ENCODE measurements around the gene SLC39A5.

Gene SLC39A5

DNA sequence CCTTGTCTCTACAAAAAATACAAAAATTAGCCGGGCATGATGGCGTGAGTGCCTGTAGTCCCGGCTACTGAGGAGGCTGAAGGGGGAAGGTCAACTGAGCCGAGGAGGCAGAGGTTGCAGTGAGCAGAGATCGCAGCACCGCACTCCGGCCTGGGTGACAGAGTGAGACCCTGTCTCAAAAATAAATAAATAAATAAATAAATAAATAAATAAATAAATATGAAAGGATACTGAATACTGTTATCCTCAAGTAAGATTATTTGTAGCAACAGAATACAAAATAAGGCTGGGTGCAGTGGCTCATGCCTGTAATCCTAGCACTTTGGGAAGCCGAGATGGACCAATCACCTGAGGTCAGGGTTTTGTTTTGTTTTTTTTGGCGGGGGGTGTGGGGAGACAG, 10.0 kb upstream of the SLC39A5 start:
- Histone ChIP-seq H3K9me3 (ENCODE audit: insufficient read depth, low read depth, low read length) (no peaks in the 10 kb centered on the region), H3K27ac (ENCODE audit: low read depth, low read length) (no peak overlapping the region), H3K36me3 (ENCODE audit: insufficient read depth, low read length) (peaks cover 15% of the 10 kb centered on the region), H3K9ac (ENCODE audit: low read depth, low read length) (no peak overlapping the region), H3K4me1 (ENCODE audit: insufficient read depth, low read length) (peaks cover 13% of the 10 kb centered on the region), H3K4me3 (ENCODE audit: low read length) (no peak overlapping the region), H3K27me3 (ENCODE audit: insufficient read depth, low read length) (no peaks in the 10 kb centered on the region)
- WGBS, result 91% methylated on average over 6 of the region's 9 CpGs

DNA sequence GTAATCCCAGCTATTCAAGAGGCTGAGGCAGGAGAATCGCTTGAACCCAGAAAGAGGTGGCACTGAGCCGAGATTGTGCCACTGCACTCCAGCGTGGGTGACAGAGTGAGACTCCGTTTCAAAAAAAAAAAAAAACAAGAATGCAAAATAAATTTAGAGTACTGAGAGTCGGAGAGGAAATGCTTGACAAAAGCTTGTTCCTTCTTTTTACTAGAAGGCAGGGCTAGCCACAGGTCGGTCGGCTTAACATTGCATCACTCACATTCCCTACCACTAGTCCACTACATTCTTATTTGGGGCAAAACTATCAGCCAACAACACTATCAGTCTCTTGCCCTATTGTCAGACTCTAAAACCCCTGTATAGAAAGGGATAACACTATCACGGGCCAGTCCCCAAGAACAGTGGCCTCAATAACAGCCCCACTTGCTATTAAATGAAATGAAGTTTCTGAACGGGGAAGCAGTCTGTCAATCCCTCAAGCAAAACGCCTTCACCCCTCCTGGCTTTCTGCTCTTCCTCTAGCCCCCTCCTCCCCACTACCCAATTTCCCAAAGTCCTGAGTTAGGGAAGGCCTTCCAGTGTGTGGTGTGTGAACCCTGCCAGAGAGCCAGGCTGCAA, 9.1 kb upstream of the SLC39A5 start:
- H3K9ac ChIP-seq (ENCODE audit: low read depth, low read length), result peak overlapping the region; percentile 84
- 46% methylated on average over 9 of the region's 10 CpGs for WGBS
- H3K36me3 ChIP-seq (ENCODE audit: insufficient read depth, low read length), result peaks cover 9% of the 10 kb centered on the region
- H3K4me1 ChIP-seq (ENCODE audit: insufficient read depth, low read length), result peaks cover 13% of the 10 kb centered on the region
- peak overlapping the region; percentile 86 for H3K4me3 ChIP-seq (ENCODE audit: low read length)
- no peaks in the 10 kb centered on the region for H3K27me3 ChIP-seq (ENCODE audit: insufficient read depth, low read length)
- H3K27ac ChIP-seq (ENCODE audit: low read depth, low read length), result peak overlapping the region; percentile 99
- no peaks in the 10 kb centered on the region for H3K9me3 ChIP-seq (ENCODE audit: insufficient read depth, low read depth, low read length)

GRCh38 chr12:56221232-56221756, 8.6 kb upstream of the SLC39A5 start:
- Histone ChIP-seq H3K9ac (ENCODE audit: low read depth, low read length) (peak overlapping the region; percentile 84), H3K4me1 (ENCODE audit: insufficient read depth, low read length) (peaks cover 13% of the 10 kb centered on the region), H3K27me3 (ENCODE audit: insufficient read depth, low read length) (no peaks in the 10 kb centered on the region), H3K36me3 (ENCODE audit: insufficient read depth, low read length) (peaks cover 7% of the 10 kb centered on the region), H3K27ac (ENCODE audit: low read depth, low read length) (peak overlapping the region; percentile 99), H3K9me3 (ENCODE audit: insufficient read depth, low read depth, low read length) (no peaks in the 10 kb centered on the region), H3K4me3 (ENCODE audit: low read length) (peak overlapping the region; percentile 86)
- WGBS, result 0% methylated on average over 21 of the region's 21 CpGs

DNA sequence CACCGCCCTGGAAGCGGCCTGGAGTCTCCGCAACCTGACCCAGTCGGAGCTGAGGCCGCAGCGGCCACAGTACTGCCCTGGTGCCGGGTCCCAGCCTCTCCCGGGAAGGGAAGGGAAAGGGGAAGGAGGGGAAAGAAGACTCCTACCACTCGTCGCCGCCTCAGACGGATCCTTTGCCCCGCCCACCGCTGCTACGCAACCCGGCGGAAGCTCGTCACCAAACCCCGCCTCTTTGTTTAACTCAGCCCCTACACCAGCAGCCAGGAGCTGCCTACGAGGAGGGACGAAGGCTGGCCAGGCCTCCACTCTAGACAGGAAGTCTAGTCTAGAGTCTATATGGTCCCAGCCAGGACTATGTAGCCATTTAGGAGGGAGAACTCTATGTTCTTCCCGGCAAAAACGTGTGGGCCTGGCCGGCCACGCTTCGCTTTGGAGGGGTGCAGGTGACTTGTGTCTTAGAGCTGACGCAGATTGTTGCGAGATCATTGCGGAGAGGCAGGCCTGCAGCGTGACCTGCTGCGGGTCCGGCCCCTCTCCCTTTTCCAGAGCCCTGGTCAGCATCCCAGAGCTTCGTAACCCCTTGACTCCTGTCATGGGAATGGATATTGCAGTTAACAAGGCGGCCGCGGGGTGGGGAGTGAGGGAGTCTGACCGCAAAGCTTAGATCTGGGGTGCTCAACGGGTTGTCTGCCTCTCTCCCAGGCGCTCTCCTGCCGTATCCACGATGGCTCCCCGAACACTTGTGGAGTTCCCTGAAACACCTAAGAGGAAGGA, 7.9 kb upstream of the SLC39A5 start, which contains the start of gene RNF41:
Gene RNF41, minus strand, starts transcription at position 166 of the 774 bp plus-strand sequence. CDS start 7,875 bp downstream, outside the sequence.
- H3K9ac ChIP-seq (ENCODE audit: low read depth, low read length), result peak within 1 kb of the TSS; percentile 84
- peak within 1 kb of the TSS; percentile 99 for H3K27ac ChIP-seq (ENCODE audit: low read depth, low read length)
- no peaks in the 10 kb centered on the region for H3K9me3 ChIP-seq (ENCODE audit: insufficient read depth, low read depth, low read length)
- H3K36me3 ChIP-seq (ENCODE audit: insufficient read depth, low read length), result 0 out of 2 replicates have a peak, but pooled peaks cover 2% of the 10 kb centered on the region
- H3K4me3 ChIP-seq (ENCODE audit: low read length), result peak within 1 kb of the TSS; percentile 86
- WGBS, result 16% methylated on average over 42 of the region's 42 CpGs
- H3K27me3 ChIP-seq (ENCODE audit: insufficient read depth, low read length), result no peaks in the 10 kb centered on the region
- peaks cover 13% of the 10 kb centered on the region for H3K4me1 ChIP-seq (ENCODE audit: insufficient read depth, low read length)

DNA sequence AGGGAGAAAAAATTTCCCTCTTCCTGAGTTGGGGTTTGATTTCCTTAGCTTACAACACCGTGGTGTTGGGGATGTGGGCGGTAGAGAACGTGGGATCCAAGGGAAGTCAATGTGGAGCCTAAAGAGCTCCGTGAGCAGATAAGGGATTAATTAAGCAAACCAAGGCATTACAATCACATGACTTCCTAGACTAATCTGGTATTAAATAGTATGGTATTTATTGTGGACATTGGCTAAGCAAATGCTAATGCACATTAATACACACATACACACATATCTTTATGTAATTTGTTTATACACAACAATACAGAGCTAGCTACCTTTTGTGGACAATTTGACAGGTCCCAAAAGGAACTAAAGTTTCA, 7.3 kb upstream of the SLC39A5 start:
- Histone ChIP-seq H3K27me3 (ENCODE audit: insufficient read depth, low read length) (no peaks in the 10 kb centered on the region), H3K27ac (ENCODE audit: low read depth, low read length) (peak overlapping the region; percentile 99), H3K9ac (ENCODE audit: low read depth, low read length) (peak overlapping the region; percentile 84), H3K4me1 (ENCODE audit: insufficient read depth, low read length) (peaks cover 13% of the 10 kb centered on the region), H3K36me3 (ENCODE audit: insufficient read depth, low read length) (0 out of 2 replicates have a peak, but pooled peaks cover 2% of the 10 kb centered on the region), H3K9me3 (ENCODE audit: insufficient read depth, low read depth, low read length) (no peaks in the 10 kb centered on the region), H3K4me3 (ENCODE audit: low read length) (peak overlapping the region; percentile 86)
- WGBS, result 67% methylated on average over 3 of the region's 4 CpGs

GRCh38 chr12:56223571-56224101, 6.2 kb upstream of the SLC39A5 start:
- H3K4me3 ChIP-seq (ENCODE audit: low read length), result peak overlapping the region; percentile 40
- H3K9ac ChIP-seq (ENCODE audit: low read depth, low read length), result peak overlapping the region; percentile 57; the same call in 1 of the 2 replicates
- peaks cover 13% of the 10 kb centered on the region for H3K4me1 ChIP-seq (ENCODE audit: insufficient read depth, low read length)

GRCh38 chr12:56224102-56224701, 5.6 kb upstream of the SLC39A5 start, which contains the start of gene NABP2:
Gene NABP2, plus strand, starts transcription at chr12:56224342. Its CDS starts 515 bp downstream, at chr12:56224857.
- peaks cover 13% of the 10 kb centered on the region for H3K4me1 ChIP-seq (ENCODE audit: insufficient read depth, low read length)

More at GRCh38 chr12:56223571-56224101, 6.2 kb upstream of the SLC39A5 start:
- Histone ChIP-seq H3K27ac (ENCODE audit: low read depth, low read length) (peak overlapping the region; percentile 76), H3K9me3 (ENCODE audit: insufficient read depth, low read depth, low read length) (no peaks in the 10 kb centered on the region), H3K36me3 (ENCODE audit: insufficient read depth, low read length) (0 out of 2 replicates have a peak, but pooled peaks cover 2% of the 10 kb centered on the region), H3K27me3 (ENCODE audit: insufficient read depth, low read length) (no peaks in the 10 kb centered on the region)
- WGBS, result 67% methylated on average over 15 of the region's 15 CpGs

DNA sequence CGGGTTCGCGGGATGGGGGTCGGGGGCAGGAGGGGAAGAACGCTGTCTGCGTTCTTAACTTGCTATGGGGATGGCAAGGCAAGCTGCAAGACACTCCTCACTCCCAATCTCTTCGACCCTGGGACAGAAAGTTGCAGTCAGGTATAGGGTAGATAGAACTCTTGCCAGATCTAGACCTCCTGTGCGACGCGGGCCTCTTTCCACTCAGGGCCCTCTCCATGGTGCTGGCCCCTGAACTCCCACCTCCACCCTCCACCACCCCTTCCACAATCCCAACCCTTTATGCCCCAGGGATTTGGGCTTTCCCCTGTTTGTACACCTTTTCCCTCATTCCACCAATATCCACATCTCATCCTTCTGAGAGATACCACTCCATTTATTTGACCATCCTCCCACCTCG, 4.9 kb upstream of the SLC39A5 start:
- Histone ChIP-seq H3K4me1 (ENCODE audit: insufficient read depth, low read length) (peaks cover 13% of the 10 kb centered on the region), H3K9me3 (ENCODE audit: insufficient read depth, low read depth, low read length) (no peaks in the 10 kb centered on the region), H3K9ac (ENCODE audit: low read depth, low read length) (no peak overlapping the region), H3K4me3 (ENCODE audit: low read length) (peak overlapping the region; percentile 75), H3K27ac (ENCODE audit: low read depth, low read length) (no peak overlapping the region), H3K27me3 (ENCODE audit: insufficient read depth, low read length) (no peaks in the 10 kb centered on the region), H3K36me3 (ENCODE audit: insufficient read depth, low read length) (0 out of 2 replicates have a peak, but pooled peaks cover 2% of the 10 kb centered on the region)
- 85% methylated on average over 10 of the region's 11 CpGs for WGBS

More at GRCh38 chr12:56224102-56224701, 5.6 kb upstream of the SLC39A5 start, which contains the start of gene NABP2:
- H3K36me3 ChIP-seq (ENCODE audit: insufficient read depth, low read length), result 0 out of 2 replicates have a peak, but pooled peaks cover 2% of the 10 kb centered on the region
- no peaks in the 10 kb centered on the region for H3K9me3 ChIP-seq (ENCODE audit: insufficient read depth, low read depth, low read length)
- peak within 1 kb of the TSS; percentile 76 for H3K27ac ChIP-seq (ENCODE audit: low read depth, low read length)
- H3K4me3 ChIP-seq (ENCODE audit: low read length), result peak within 1 kb of the TSS; percentile 75
- WGBS, result 2% methylated on average over 41 of the region's 41 CpGs
- H3K9ac ChIP-seq (ENCODE audit: low read depth, low read length), result peak within 1 kb of the TSS; percentile 68
- no peaks in the 10 kb centered on the region for H3K27me3 ChIP-seq (ENCODE audit: insufficient read depth, low read length)

- Histone ChIP-seq H3K4me3 (ENCODE audit: low read length) (no peak overlapping the region), H3K4me1 (ENCODE audit: insufficient read depth, low read length) (no peaks in the 10 kb centered on the region; the same call in 1 of the 2 replicates), H3K27me3 (ENCODE audit: insufficient read depth, low read length) (no peaks in the 10 kb centered on the region), H3K27ac (ENCODE audit: low read depth, low read length) (no peak overlapping the region), H3K9me3 (ENCODE audit: insufficient read depth, low read depth, low read length) (no peaks in the 10 kb centered on the region), H3K36me3 (ENCODE audit: insufficient read depth, low read length) (0 out of 2 replicates have a peak, but pooled peaks cover 2% of the 10 kb centered on the region), H3K9ac (ENCODE audit: low read depth, low read length) (no peak overlapping the region)
- 90% methylated on average over 7 of the region's 7 CpGs for WGBS
These were observed 769 bp upstream of the SLC39A5 start for GRCh38 chr12:56229082-56229481.

DNA sequence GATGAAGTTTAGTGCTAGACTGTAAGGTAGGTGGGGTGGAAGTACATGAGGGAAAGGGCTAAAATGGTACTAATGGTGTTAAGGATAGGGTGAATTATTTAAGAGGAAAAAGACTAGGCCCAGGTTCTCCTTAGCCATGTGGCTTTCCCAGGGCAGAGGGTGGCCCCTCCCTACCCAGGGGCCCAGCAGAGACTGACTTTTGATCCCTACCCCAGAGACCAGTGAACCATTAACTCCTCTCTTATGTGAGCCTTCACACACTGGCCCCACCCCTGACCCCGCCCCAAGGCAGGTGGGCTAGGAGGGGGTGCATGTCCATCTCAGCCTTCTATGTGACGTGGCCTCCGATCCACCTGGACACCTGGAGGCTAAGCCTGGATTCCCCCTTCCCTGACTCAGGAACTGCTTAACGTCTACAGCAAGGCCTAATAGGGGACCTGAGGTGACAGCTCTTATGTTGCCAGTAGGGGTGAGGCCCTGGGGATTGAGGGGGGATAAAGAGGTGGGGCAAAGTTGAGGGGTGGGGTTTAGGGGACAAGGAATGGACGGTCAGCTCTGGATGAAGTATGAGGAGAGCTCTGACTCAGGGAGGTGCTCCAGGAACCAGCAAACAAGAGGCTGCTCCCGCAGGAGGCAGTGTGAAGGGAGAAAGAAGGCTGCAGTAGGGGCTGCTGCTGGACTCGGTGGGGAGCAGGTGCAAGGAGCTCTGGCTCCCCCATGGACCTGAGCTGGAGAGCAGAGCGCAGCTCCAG, 757 bp downstream of the SLC39A5 start:
- no peak overlapping the region for H3K4me3 ChIP-seq (ENCODE audit: low read length)
- no peaks in the 10 kb centered on the region for H3K27me3 ChIP-seq (ENCODE audit: insufficient read depth, low read length)
- 80% methylated on average over 8 of the region's 8 CpGs for WGBS
- no peak overlapping the region for H3K27ac ChIP-seq (ENCODE audit: low read depth, low read length)
- no peaks in the 10 kb centered on the region for H3K9me3 ChIP-seq (ENCODE audit: insufficient read depth, low read depth, low read length)
- H3K36me3 ChIP-seq (ENCODE audit: insufficient read depth, low read length), result 0 out of 2 replicates have a peak, but pooled peaks cover 2% of the 10 kb centered on the region
- H3K9ac ChIP-seq (ENCODE audit: low read depth, low read length), result no peak overlapping the region
- H3K4me1 ChIP-seq (ENCODE audit: insufficient read depth, low read length), result no peaks in the 10 kb centered on the region; the same call in 1 of the 2 replicates

Data from HUES64 (cell line).